Measurements from ENCODE around the gene SLC25A36. TPM values are rescaled to one million over a fixed set of nuclear protein-coding genes. Genes with fewer than 3 reads are reported as not detected.
A peak's percentile ranks its signal among the peaks of the same experiment; 100 is the strongest.
"Not testable (repeated sequence)": the region's sequence is repeated elsewhere in the genome, so short reads cannot be mapped to it uniquely, and the experiment has no call there.

The SLC25A36 gene
- total RNA-seq, 1 donor from 2014 or later: 98.4 TPM

GRCh38 chr3:141009496-141009895 is 67.9 kb downstream of the SLC25A36 start:
- no peak for DNase-seq (ENCODE audit: extremely low spot score, unreplicated experiment)
- TF ChIP-seq, protein P1, sequence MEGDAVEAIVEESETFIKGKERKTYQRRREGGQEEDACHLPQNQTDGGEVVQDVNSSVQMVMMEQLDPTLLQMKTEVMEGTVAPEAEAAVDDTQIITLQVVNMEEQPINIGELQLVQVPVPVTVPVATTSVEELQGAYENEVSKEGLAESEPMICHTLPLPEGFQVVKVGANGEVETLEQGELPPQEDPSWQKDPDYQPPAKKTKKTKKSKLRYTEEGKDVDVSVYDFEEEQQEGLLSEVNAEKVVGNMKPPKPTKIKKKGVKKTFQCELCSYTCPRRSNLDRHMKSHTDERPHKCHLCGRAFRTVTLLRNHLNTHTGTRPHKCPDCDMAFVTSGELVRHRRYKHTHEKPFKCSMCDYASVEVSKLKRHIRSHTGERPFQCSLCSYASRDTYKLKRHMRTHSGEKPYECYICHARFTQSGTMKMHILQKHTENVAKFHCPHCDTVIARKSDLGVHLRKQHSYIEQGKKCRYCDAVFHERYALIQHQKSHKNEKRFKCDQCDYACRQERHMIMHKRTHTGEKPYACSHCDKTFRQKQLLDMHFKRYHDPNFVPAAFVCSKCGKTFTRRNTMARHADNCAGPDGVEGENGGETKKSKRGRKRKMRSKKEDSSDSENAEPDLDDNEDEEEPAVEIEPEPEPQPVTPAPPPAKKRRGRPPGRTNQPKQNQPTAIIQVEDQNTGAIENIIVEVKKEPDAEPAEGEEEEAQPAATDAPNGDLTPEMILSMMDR (conservative IDR thresholded peaks at IDR 0.05): no peak
- H3K4me1 Mint-ChIP-seq (ENCODE audit: unreplicated experiment): peaks cover 10% of the 10 kb centered on the region

DNA sequence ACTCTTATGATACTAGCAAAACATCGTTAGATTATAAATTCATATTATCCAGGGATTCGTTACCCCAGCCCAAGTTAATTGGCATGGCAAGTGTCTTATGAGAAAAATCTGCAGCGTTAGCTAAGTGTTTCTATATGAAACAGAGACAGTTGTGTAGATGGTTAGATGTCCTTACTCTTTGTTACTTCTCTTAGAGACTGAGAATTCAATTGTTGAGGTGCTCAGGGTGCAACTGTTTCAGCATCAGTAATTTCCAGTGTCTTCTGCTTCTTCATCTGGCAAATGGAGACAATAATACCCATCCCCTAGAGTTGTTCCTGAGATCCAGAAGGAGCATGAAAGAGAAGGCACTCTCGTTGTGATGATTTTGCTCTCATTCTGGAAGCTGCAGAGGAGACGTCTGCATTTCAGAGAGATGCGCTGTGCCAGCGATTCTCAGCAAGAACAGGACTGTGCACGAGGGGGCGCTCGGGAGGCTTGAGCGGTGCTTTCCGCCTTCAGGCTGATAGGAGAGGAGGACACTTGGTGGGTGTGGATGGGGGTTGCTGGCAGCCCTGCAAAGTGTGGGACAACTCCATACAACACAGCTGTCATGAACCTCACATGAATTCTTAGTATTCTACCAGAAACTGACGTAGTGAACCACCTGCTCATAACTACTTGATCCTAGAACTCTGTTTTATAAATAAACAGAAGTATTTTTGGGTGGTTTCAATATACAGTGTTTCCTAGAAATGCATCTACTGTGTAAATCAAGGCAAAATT is 69.8 kb downstream of the SLC25A36 start:
- Mint-ChIP-seq H3K27ac (no peak overlapping the region), H3K9me3 (no peaks in the 10 kb centered on the region)

More at GRCh38 chr3:141009496-141009895, 67.9 kb downstream of the SLC25A36 start:
- no peaks in the 10 kb centered on the region for H3K36me3 Mint-ChIP-seq
- H3K27me3 Mint-ChIP-seq: peaks cover 10% of the 10 kb centered on the region
- no peaks in the 10 kb centered on the region for H3K9me3 Mint-ChIP-seq
- H3K4me3 Mint-ChIP-seq: no peak overlapping the region
- H3K27ac Mint-ChIP-seq: no peak overlapping the region

DNA sequence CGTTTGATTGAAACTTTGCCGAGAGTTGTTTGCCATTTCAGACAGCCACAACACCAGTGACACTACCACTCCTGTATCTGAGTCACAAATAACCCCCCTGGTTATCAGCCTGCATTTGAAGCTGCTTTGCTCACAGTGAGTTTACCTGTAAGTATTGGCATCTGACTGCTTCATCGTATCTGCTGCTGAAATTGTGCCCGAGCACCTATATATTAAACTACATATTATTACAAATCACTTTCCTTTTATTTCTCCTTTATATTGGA is 70.3 kb downstream of the SLC25A36 start:
- H3K36me3 Mint-ChIP-seq: no peaks in the 10 kb centered on the region
- H3K27me3 Mint-ChIP-seq: peaks cover 10% of the 10 kb centered on the region
- H3K4me1 Mint-ChIP-seq (ENCODE audit: unreplicated experiment): peaks cover 10% of the 10 kb centered on the region
- H3K27ac Mint-ChIP-seq: no peak overlapping the region
- no peaks in the 10 kb centered on the region for H3K9me3 Mint-ChIP-seq
- TF ChIP-seq, protein P1 (conservative IDR thresholded peaks at IDR 0.05): no peak
- no peak for DNase-seq (ENCODE audit: extremely low spot score, unreplicated experiment)
- H3K4me3 Mint-ChIP-seq: no peak overlapping the region

More for the DNA sequence above, 69.8 kb downstream of the SLC25A36 start:
- Mint-ChIP-seq H3K4me3 (no peak overlapping the region), H3K36me3 (no peaks in the 10 kb centered on the region), H3K4me1 (ENCODE audit: unreplicated experiment) (peaks cover 10% of the 10 kb centered on the region), H3K27me3 (peaks cover 10% of the 10 kb centered on the region)
- peak; percentile 87 for DNase-seq (ENCODE audit: extremely low spot score, unreplicated experiment)
- TF ChIP-seq, protein P1 (conservative IDR thresholded peaks at IDR 0.05): peak; percentile 93

- no peak overlapping the region for H3K27ac Mint-ChIP-seq
- TF ChIP-seq, protein P1 (conservative IDR thresholded peaks at IDR 0.05): no peak
- peaks cover 10% of the 10 kb centered on the region for H3K27me3 Mint-ChIP-seq
- no peak overlapping the region for H3K4me3 Mint-ChIP-seq
- peaks cover 10% of the 10 kb centered on the region for H3K4me1 Mint-ChIP-seq (ENCODE audit: unreplicated experiment)
- no peak for DNase-seq (ENCODE audit: extremely low spot score, unreplicated experiment)
- no peaks in the 10 kb centered on the region for H3K36me3 Mint-ChIP-seq
- H3K9me3 Mint-ChIP-seq: no peaks in the 10 kb centered on the region
Observed at GRCh38 chr3:141012571-141012970, 70.9 kb downstream of the SLC25A36 start.

GRCh38 chr3:141015481-141015880 is 73.8 kb downstream of the SLC25A36 start:
- peaks cover 7% of the 10 kb centered on the region for H3K27me3 Mint-ChIP-seq
- no peaks in the 10 kb centered on the region for H3K9me3 Mint-ChIP-seq
- no peak overlapping the region for H3K4me3 Mint-ChIP-seq

GRCh38 chr3:141017366-141018322 is 76.0 kb downstream of the SLC25A36 start:
- not testable (repeated sequence) for H3K9me3 Mint-ChIP-seq; H3K27me3 Mint-ChIP-seq; DNase-seq (ENCODE audit: extremely low spot score, unreplicated experiment); H3K4me3 Mint-ChIP-seq; H3K36me3 Mint-ChIP-seq; H3K27ac Mint-ChIP-seq; H3K4me1 Mint-ChIP-seq (ENCODE audit: unreplicated experiment)

More at GRCh38 chr3:141015481-141015880, 73.8 kb downstream of the SLC25A36 start:
- Mint-ChIP-seq H3K4me1 (ENCODE audit: unreplicated experiment) (peaks cover 5% of the 10 kb centered on the region), H3K27ac (no peak overlapping the region), H3K36me3 (no peaks in the 10 kb centered on the region)
- TF ChIP-seq, protein P1 (conservative IDR thresholded peaks at IDR 0.05): no peak
- DNase-seq (ENCODE audit: extremely low spot score, unreplicated experiment): no peak
